ENCODE results near the gene CXCL13. TPM values are rescaled to one million over a fixed set of nuclear protein-coding genes. Genes with fewer than 3 reads are reported as not detected.

The CXCL13 gene
- total and polyA plus RNA-seq, 2 of the 8 experiments (the other 6 are each of a cell fraction or from before 2014, with no cell fraction given): not detected

DNA sequence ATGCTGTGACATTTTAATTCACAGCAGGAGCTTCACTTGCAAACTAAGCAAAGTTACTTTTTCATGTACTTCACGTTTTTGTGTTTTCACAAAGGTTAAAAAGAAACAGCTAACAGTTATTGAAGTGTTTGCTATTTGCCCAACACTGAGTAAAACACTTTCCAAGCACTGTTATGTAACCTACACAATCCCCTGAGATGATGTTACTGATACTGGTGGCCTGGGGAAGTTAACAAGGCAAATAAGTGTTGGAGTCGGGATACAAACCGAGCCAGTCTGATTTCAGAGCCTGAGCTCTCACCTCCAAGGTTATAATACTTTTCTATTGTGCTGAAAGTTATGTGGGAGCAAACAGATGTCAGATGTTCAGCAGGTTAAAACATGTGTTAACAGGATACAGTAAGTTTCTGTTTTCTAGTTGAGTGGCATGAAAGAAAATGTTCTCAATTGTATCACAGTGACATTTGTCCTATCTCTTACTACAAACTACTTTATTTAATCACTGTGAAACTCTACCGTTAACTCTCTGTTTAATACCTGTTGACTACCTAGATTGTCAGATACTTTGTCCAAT is 3.9 kb upstream of the CXCL13 start:
- Histone ChIP-seq H3K9me3 (ENCODE audit: insufficient read depth in 2 of 2, low read depth in 1 of 2, low read length in 1 of 2) (no peaks in the 10 kb centered on the region), H3K18ac (ENCODE audit: extremely low read depth, low read length) (no peak overlapping the region), H2BK120ac (replicated peaks; ENCODE audit: low read depth, low read length) (no peak overlapping the region), H3K14ac (ENCODE audit: insufficient read length) (no peak overlapping the region), H2AFZ (ENCODE audit: low read length) (no peak overlapping the region; the same call in 1 of the 2 replicates), H3K9ac (replicated peaks in 1 of 4; ENCODE audit: extremely low read depth in 1 of 4, low read depth in 3 of 4, low read length in 3 of 4) (peak overlapping the region in 1 of 4 experiments; percentile 43; a peak in 1 of 7 replicates), H3K56ac (replicated peaks; ENCODE audit: insufficient read length, low read depth, low read length) (no peak overlapping the region), H3K27me3 (replicated peaks in 1 of 4; ENCODE audit: control insufficient read depth in 3 of 4, extremely low read depth in 1 of 4, insufficient read depth in 3 of 4, low read length in 3 of 4) (no peaks in the 10 kb centered on the region; a peak in 1 of 7 replicates), H4K91ac (replicated peaks; ENCODE audit: insufficient read length, low read length) (no peak overlapping the region), H3K23ac (ENCODE audit: insufficient read length) (no peak overlapping the region), H2BK20ac (ENCODE audit: low read length) (no peak overlapping the region), H3K4me3 (ENCODE audit: extremely low read depth in 1 of 4, insufficient read depth in 2 of 4, low read depth in 3 of 4, low read length in 4 of 4) (no peak overlapping the region), H2BK5ac (ENCODE audit: low read depth, low read length) (no peak overlapping the region), H2AK5ac (ENCODE audit: low read depth, low read length) (no peak overlapping the region), H4K5ac (ENCODE audit: insufficient read length, low read depth, low read length) (no peak overlapping the region), H3K27ac (ENCODE audit: low read depth, low read length) (no peak overlapping the region), H3K4me2 (ENCODE audit: insufficient read depth in 1 of 2, low read depth in 2 of 2, low read length in 2 of 2) (no peak overlapping the region), H3K79me2 (ENCODE audit: control insufficient read depth in 1 of 2, insufficient read depth in 2 of 2, low read length in 2 of 2) (no peaks in the 10 kb centered on the region), H2BK12ac (ENCODE audit: low read depth, low read length) (no peak overlapping the region), H4K8ac (ENCODE audit: extremely low read depth, insufficient read depth, low read length) (no peak overlapping the region), H4K20me1 (replicated peaks in 1 of 2; ENCODE audit: control insufficient read depth in 1 of 2, insufficient read depth in 2 of 2, low read length in 2 of 2) (no peaks in the 10 kb centered on the region), H3K36me3 (ENCODE audit: control insufficient read depth in 2 of 4, insufficient read depth in 4 of 4, low read length in 3 of 4) (no peaks in the 10 kb centered on the region), H3K4ac (replicated peaks; ENCODE audit: insufficient read length, low read depth, low read length) (no peak overlapping the region), H3K79me1 (ENCODE audit: low read depth, low read length) (no peaks in the 10 kb centered on the region), H3K4me1 (replicated peaks in 1 of 4; ENCODE audit: control insufficient read depth in 3 of 4, insufficient read depth in 4 of 4, low read length in 3 of 4) (no peaks in the 10 kb centered on the region), H3K23me2 (ENCODE audit: low read depth, low read length) (no peaks in the 10 kb centered on the region; the same call in 1 of the 2 replicates), H2BK15ac (ENCODE audit: low read length) (no peak overlapping the region)
- DNase-seq (ENCODE audit: low read depth in 1 of 2, low spot score in 2 of 2) (no peak), FAIRE-seq (no peak)
- CTCF ChIA-PET (ENCODE audit: partially characterized antibody): interaction anchor here (0.7 to 11.6 kb wide), 34 partner anchors 10 to 294 kb away, joined by 3 to 200 read pairs (median 4); no protein-coding TSS in a partner anchor
- POLR2A ChIA-PET (ENCODE audit: partially characterized antibody): no interaction called here
- WGBS, 2 experiments (ENCODE audit: extremely low coverage in 1 of 2, insufficient coverage in 1 of 2, insufficient read length in 1 of 2, insufficient replicate concordance in 2 of 2, low coverage in 1 of 2, low lambda C conversion rate in 2 of 2, missing lambda C conversion rate in 1 of 2): 76% methylated on average over 4 of the region's 4 CpGs; no CpG with 5 or more reads in 1 of the 2 experiments
- TF ChIP-seq TCF12 (IDR thresholded peaks at IDR 0.05; ENCODE audit: low read depth, low read length) (no peak), BCL11A (IDR thresholded peaks at IDR 0.05; ENCODE audit: low read depth in 2 of 2, low read length in 2 of 2) (no peak), CBX8 (IDR thresholded peaks at IDR 0.05; ENCODE audit: borderline replicate concordance, low read depth, low read length) (no peak), CBX5 (IDR thresholded peaks at IDR 0.05; ENCODE audit: low read depth, low read length) (no peak), SIX5 (IDR thresholded peaks at IDR 0.05; ENCODE audit: low read depth, low read length) (no peak), CHD2 (IDR thresholded peaks at IDR 0.05; ENCODE audit: low read length) (no peak), SRF (IDR thresholded peaks at IDR 0.05; ENCODE audit: low read depth, low read length) (no peak), RNF2 (IDR thresholded peaks at IDR 0.05; ENCODE audit: borderline replicate concordance, low read depth, low read length, missing control alignments, poor library complexity, severe bottlenecking) (no peak), SP2 (IDR thresholded peaks at IDR 0.05; ENCODE audit: low read length) (no peak), FOSL1 (IDR thresholded peaks at IDR 0.05; ENCODE audit: insufficient read depth, low read depth, low read length) (no peak), NRF1 (IDR thresholded peaks at IDR 0.05; ENCODE audit: low read depth, low read length) (no peak)
- TF ChIP-seq, protein P1, sequence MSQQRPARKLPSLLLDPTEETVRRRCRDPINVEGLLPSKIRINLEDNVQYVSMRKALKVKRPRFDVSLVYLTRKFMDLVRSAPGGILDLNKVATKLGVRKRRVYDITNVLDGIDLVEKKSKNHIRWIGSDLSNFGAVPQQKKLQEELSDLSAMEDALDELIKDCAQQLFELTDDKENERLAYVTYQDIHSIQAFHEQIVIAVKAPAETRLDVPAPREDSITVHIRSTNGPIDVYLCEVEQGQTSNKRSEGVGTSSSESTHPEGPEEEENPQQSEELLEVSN (IDR thresholded peaks at IDR 0.05): no peak

All from H1 (cell line).